Medulla oblongata (tissue), 1 donor: ENCODE data around the gene DDX10.
"Not testable (repeated sequence)": the region's sequence is repeated elsewhere in the genome, so short reads cannot be mapped to it uniquely, and the experiment has no call there.

Source experiments
- DNase-seq: peaks from one replicate; pipeline ENCODE4 v3.0.0-alpha.2; 2015; ENCODE audit errors: extremely low spot score

DDX10 gene

GRCh38 chr11:108664730-108665525 lies at the start of gene DDX10:
Gene DDX10 (plus strand): TSS chr11:108665069. CDS start chr11:108665154, 85 bp downstream.
- DNase-seq, result peak; percentile 99

GRCh38 chr11:108616549-108616948 lies 48.3 kb upstream of the DDX10 start:
- DNase-seq, result no peak

GRCh38 chr11:108617055-108617454 lies 47.8 kb upstream of the DDX10 start:
- no peak for DNase-seq

GRCh38 chr11:108618529-108618928 lies 46.3 kb upstream of the DDX10 start:
- DNase-seq, result no peak

- DNase-seq, result no peak
These were observed 43.7 kb upstream of the DDX10 start for GRCh38 chr11:108620958-108621772.

- DNase-seq, result no peak
These were observed 42.5 kb upstream of the DDX10 start for GRCh38 chr11:108622341-108622740.

GRCh38 chr11:108624196-108624925 lies 40.5 kb upstream of the DDX10 start:
- DNase-seq, result no peak

- no peak for DNase-seq
These were observed 36.5 kb upstream of the DDX10 start for GRCh38 chr11:108628326-108628725.

- no peak for DNase-seq
These were observed 36.1 kb upstream of the DDX10 start for GRCh38 chr11:108628812-108629211.

- no peak for DNase-seq
These were observed 35.6 kb upstream of the DDX10 start for GRCh38 chr11:108629274-108629673.

GRCh38 chr11:108632041-108632704 lies 32.7 kb upstream of the DDX10 start:
- DNase-seq, result no peak

- no peak for DNase-seq
These were observed 29.8 kb upstream of the DDX10 start for GRCh38 chr11:108635106-108635505.

- DNase-seq, result no peak
These were observed 28.6 kb upstream of the DDX10 start for GRCh38 chr11:108636222-108636621.

GRCh38 chr11:108639146-108639545 lies 25.7 kb upstream of the DDX10 start:
- DNase-seq, result no peak

GRCh38 chr11:108641752-108642151 lies 23.1 kb upstream of the DDX10 start:
- DNase-seq, result not testable (repeated sequence)

GRCh38 chr11:108643974-108644373 lies 20.9 kb upstream of the DDX10 start:
- no peak for DNase-seq

- DNase-seq, result no peak
These were observed 18.9 kb upstream of the DDX10 start for GRCh38 chr11:108645970-108646369.

GRCh38 chr11:108647387-108647700 lies 17.5 kb upstream of the DDX10 start:
- no peak for DNase-seq

GRCh38 chr11:108647701-108648527 lies 17.0 kb upstream of the DDX10 start:
- DNase-seq, result peak; percentile 86

GRCh38 chr11:108648528-108648885 lies 16.4 kb upstream of the DDX10 start:
- DNase-seq, result no peak

- DNase-seq, result not testable (repeated sequence)
These were observed 10.8 kb upstream of the DDX10 start for GRCh38 chr11:108654100-108654499.
